AG09309 (cell line): ENCODE data around the gene ARL3.

ENCODE experiments used
- DNase-seq: peaks from one replicate; pipeline ENCODE4 v3.0.0-alpha.2; 2010; ENCODE audit warnings: low read depth
- H3K4me3 ChIP-seq: 2 replicates; pipeline ENCODE4 v1.5.1; 2011; ENCODE audit warnings: mild to moderate bottlenecking, low read depth, low read length, moderate library complexity; ENCODE audit not compliant: control insufficient read depth
- CTCF ChIP-seq: IDR thresholded peaks from 2 replicates; pipeline ENCODE4 v1.5.1; 2011; ENCODE audit warnings: mild to moderate bottlenecking, low read depth, low read length, inconsistent platforms; ENCODE audit not compliant: insufficient read depth, control insufficient read depth; ENCODE audit errors: missing control alignments

ARL3 gene

GRCh38 chr10:102758240-102758932 is 44.2 kb upstream of the ARL3 start:
- no peak for DNase-seq
- no peak overlapping the region for H3K4me3 ChIP-seq
- no peak for TF ChIP-seq CTCF

GRCh38 chr10:102757323-102757722 is 43.1 kb upstream of the ARL3 start:
- no peak for DNase-seq
- no peak for TF ChIP-seq CTCF
- H3K4me3 ChIP-seq = no peak overlapping the region

GRCh38 chr10:102753718-102754117 is 39.5 kb upstream of the ARL3 start:
- no peak for TF ChIP-seq CTCF
- no peak for DNase-seq

GRCh38 chr10:102752934-102753664 is 38.9 kb upstream of the ARL3 start:
- DNase-seq = no peak
- no peak overlapping the region for H3K4me3 ChIP-seq
- TF ChIP-seq CTCF = peak; percentile 64

More at GRCh38 chr10:102753718-102754117, 39.5 kb upstream of the ARL3 start:
- H3K4me3 ChIP-seq = no peak overlapping the region

GRCh38 chr10:102752266-102752930 is 38.2 kb upstream of the ARL3 start:
- DNase-seq = peak; percentile 86
- TF ChIP-seq CTCF = no peak
- no peak overlapping the region for H3K4me3 ChIP-seq

- peak overlapping the region; percentile 100 for H3K4me3 ChIP-seq
- DNase-seq = no peak
- TF ChIP-seq CTCF = no peak
Measured at GRCh38 chr10:102745157-102745556, 31.0 kb upstream of the ARL3 start.
